Kidney glomerular epithelial cell (primary cell): ENCODE data around the gene TRPM4.
"Not testable (repeated sequence)": the region's sequence is repeated elsewhere in the genome, so short reads cannot be mapped to it uniquely, and the experiment has no call there.

ENCODE experiments used
- DNase-seq: peaks from one replicate; lab custom pipeline; 2025; lab: John Stamatoyannopoulos, UW

The TRPM4 gene

GRCh38 chr19:49190781-49191180 lies 33.2 kb downstream of the TRPM4 start:
- no peak for DNase-seq

GRCh38 chr19:49193822-49194394 lies 36.3 kb downstream of the TRPM4 start:
- no peak for DNase-seq

GRCh38 chr19:49194408-49194807 lies 36.8 kb downstream of the TRPM4 start:
- no peak for DNase-seq

GRCh38 chr19:49196527-49197240 lies 39.1 kb downstream of the TRPM4 start:
- no peak for DNase-seq

- no peak for DNase-seq
Measured at GRCh38 chr19:49200238-49200862, 42.8 kb downstream of the TRPM4 start.

GRCh38 chr19:49201042-49201441 lies 43.5 kb downstream of the TRPM4 start:
- no peak for DNase-seq

GRCh38 chr19:49205114-49205513 lies 47.5 kb downstream of the TRPM4 start:
- DNase-seq: no peak

- DNase-seq: not testable (repeated sequence)
Measured at GRCh38 chr19:49209502-49209901, 51.9 kb downstream of the TRPM4 start.

- DNase-seq: no peak
Measured at GRCh38 chr19:49210108-49210900, 52.7 kb downstream of the TRPM4 start.

GRCh38 chr19:49210901-49211451 lies 53.4 kb downstream of the TRPM4 start:
- DNase-seq: no peak

- no peak for DNase-seq
Measured at GRCh38 chr19:49212016-49212701, 54.6 kb downstream of the TRPM4 start.

- DNase-seq: no peak
Measured at GRCh38 chr19:49213791-49214190, 56.2 kb downstream of the TRPM4 start.

GRCh38 chr19:49214701-49215100 lies 57.1 kb downstream of the TRPM4 start:
- DNase-seq: no peak

- no peak for DNase-seq
Measured at GRCh38 chr19:49216071-49216470, 58.5 kb downstream of the TRPM4 start.

GRCh38 chr19:49217382-49217781 lies 59.8 kb downstream of the TRPM4 start:
- no peak for DNase-seq

GRCh38 chr19:49222011-49222410 lies 64.4 kb downstream of the TRPM4 start:
- no peak for DNase-seq

- no peak for DNase-seq
Measured at GRCh38 chr19:49222528-49222927, 64.9 kb downstream of the TRPM4 start.

- DNase-seq: no peak
Measured at GRCh38 chr19:49223472-49223871, 65.9 kb downstream of the TRPM4 start.

- not testable (repeated sequence) for DNase-seq
Measured at GRCh38 chr19:49224441-49224840, 66.8 kb downstream of the TRPM4 start.

GRCh38 chr19:49224879-49225278 lies 67.3 kb downstream of the TRPM4 start:
- DNase-seq: peak; percentile 30

- no peak for DNase-seq
Measured at GRCh38 chr19:49229416-49229815, 71.8 kb downstream of the TRPM4 start.

GRCh38 chr19:49231389-49231788 lies 73.8 kb downstream of the TRPM4 start:
- no peak for DNase-seq
